Left ventricle myocardium inferior (tissue), 1 donor: Measurements from ENCODE around the gene DDX10. TPM values are rescaled to one million over a fixed set of nuclear protein-coding genes. Genes with fewer than 3 reads are reported as not detected.

Experiments used
- DNase-seq: peaks from one replicate; pipeline ENCODE4 v3.0.0-alpha.2; 2020
- H3K27ac ChIP-seq: fragments of 200-600 bp; replicated peaks from 2 replicates; pipeline ENCODE4 v1.8.0; 2021
- H3K27me3 ChIP-seq: fragments of 200-600 bp; 2 replicates; pipeline ENCODE4 v1.8.0; 2021; ENCODE audit warnings: low read depth
- H3K36me3 ChIP-seq: fragments of 200-600 bp; 2 replicates; pipeline ENCODE4 v1.8.0; 2021
- H3K4me1 ChIP-seq: fragments of 200-600 bp; 2 replicates; pipeline ENCODE4 v1.8.0; 2021
- H3K4me3 ChIP-seq: fragments of 200-600 bp; 2 replicates; pipeline ENCODE4 v1.8.0; 2021; ENCODE audit warnings: mild to moderate bottlenecking, moderate library complexity
- H3K9me3 ChIP-seq: fragments of 200-600 bp; replicated peaks from 2 replicates; pipeline ENCODE4 v1.8.0; 2021
- intact Hi-C: fragments of 100-400 bp; cut with micrococcal nuclease; formaldehyde crosslinking; loops from one replicate; pipeline ENCODE4 v1.11.0; 2022
- total RNA-seq: library from RNA; stranded (reverse); fragmentation: NEBNext Ultra II Directional; extraction: Animal tissue kit (Norgen Biotek cat#: 25700); gene quantifications from one replicate; pipeline ENCODE4 v1.2.1, GENCODE V29; 2021
- TF ChIP-seq, protein P1 (sequence below): fragments of 200-600 bp; IDR thresholded peaks from 2 replicates; pipeline ENCODE4 v1.8.0; 2021; ENCODE audit warnings: antibody characterized with exemption, mild to moderate bottlenecking, borderline replicate concordance
- donor health status: DM: no; HTN: yes; CAD: no; lungs with severe emphysema.

DDX10 gene
- total RNA-seq, 1 donor from 2014 or later, result 11.7 TPM

DNA sequence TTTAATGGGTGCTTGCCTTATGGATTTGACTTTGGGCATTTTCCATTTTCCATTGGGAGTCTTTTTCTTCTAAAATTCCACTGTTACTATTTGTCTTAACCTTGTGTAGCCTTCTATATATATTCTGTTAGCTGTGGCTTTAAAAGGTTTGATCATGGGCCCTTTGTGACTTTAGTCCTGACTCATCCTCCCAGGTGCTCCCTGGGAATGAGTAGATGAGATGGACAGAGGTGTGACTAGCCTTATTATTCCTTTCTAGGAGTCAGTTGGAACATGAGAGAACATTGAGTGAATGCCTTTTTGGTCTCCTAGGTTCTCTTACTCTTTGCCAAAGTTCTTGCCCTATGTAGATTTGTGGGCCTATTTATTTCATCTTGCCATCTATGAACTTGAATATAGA lies 39.0 kb downstream of the DDX10 start:
- Histone ChIP-seq H3K4me3 (no peak overlapping the region), H3K36me3 (peaks cover 59% of the 10 kb centered on the region), H3K27ac (no peak overlapping the region), H3K4me1 (no peaks in the 10 kb centered on the region), H3K9me3 (peaks cover 20% of the 10 kb centered on the region), H3K27me3 (no peaks in the 10 kb centered on the region)
- TF ChIP-seq, protein P1, sequence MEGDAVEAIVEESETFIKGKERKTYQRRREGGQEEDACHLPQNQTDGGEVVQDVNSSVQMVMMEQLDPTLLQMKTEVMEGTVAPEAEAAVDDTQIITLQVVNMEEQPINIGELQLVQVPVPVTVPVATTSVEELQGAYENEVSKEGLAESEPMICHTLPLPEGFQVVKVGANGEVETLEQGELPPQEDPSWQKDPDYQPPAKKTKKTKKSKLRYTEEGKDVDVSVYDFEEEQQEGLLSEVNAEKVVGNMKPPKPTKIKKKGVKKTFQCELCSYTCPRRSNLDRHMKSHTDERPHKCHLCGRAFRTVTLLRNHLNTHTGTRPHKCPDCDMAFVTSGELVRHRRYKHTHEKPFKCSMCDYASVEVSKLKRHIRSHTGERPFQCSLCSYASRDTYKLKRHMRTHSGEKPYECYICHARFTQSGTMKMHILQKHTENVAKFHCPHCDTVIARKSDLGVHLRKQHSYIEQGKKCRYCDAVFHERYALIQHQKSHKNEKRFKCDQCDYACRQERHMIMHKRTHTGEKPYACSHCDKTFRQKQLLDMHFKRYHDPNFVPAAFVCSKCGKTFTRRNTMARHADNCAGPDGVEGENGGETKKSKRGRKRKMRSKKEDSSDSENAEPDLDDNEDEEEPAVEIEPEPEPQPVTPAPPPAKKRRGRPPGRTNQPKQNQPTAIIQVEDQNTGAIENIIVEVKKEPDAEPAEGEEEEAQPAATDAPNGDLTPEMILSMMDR, result no peak
- DNase-seq, result no peak
- intact Hi-C loops, result no loop called here

DNA sequence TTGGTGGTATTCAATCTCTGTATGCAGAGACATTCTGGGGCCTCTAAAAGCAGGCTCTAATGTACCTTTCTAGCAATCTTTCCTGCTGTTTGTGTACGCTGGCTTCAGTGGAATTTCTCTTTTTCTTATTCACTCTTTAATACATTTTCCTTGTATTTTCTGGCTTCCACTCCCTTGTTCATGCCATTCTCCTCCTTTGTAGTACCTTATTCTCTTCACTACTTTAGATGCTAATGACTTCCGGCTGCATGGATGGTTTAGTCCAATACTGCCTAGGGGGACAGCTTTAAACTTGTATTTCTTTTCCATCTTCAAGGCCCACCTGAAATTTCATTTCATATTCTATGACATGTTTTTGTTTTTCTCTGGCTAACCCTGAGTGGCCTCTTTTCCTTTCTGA lies 40.2 kb downstream of the DDX10 start:
- no peak overlapping the region for H3K4me3 ChIP-seq
- DNase-seq, result no peak
- TF ChIP-seq, protein P1, result no peak
- H3K27me3 ChIP-seq, result no peaks in the 10 kb centered on the region
- H3K27ac ChIP-seq, result no peak overlapping the region
- H3K4me1 ChIP-seq, result no peaks in the 10 kb centered on the region
- H3K36me3 ChIP-seq, result peaks cover 66% of the 10 kb centered on the region
- peaks cover 24% of the 10 kb centered on the region for H3K9me3 ChIP-seq
- intact Hi-C loops, result no loop called here

DNA sequence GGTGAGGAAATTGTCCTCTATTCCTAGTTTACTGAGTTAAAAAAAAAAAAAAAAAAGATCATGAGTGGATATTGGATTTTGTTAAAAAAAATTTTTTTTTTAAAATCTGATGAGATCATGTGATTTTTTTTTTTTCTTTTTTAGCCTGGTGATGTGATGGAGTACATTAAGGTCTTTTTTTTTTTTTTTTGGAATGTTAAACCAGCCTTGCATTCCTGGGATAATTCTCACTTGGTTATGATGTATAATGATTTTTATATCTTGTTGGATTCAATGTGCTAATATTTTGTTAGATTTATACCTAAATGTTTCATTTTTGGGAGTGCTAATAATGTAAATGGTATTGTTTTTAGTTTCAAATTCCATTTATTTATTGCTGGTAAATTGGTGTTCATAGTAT lies 43.3 kb downstream of the DDX10 start:
- H3K4me3 ChIP-seq, result no peak overlapping the region
- intact Hi-C loops, result no loop called here
- TF ChIP-seq, protein P1, result no peak

DNA sequence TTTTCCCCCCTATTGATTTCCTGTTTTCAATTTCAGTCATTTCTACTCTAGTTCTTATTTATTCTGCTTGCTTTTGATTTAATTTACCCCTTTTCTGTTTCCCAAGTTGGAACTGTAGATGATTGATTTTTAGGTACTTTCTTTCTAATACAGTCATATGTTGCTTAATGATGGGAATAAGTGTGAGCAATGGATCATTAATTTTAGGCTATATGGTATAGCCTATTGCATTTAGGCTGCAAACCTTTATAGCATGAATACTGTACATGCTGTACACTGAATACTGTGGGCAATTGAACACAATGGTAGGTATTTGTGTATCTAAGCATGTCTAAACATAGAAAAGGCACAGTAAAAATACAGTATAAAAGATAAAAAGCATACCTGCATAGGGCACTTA lies 44.9 kb downstream of the DDX10 start:
- TF ChIP-seq, protein P1, result no peak
- Histone ChIP-seq H3K27me3 (no peaks in the 10 kb centered on the region), H3K4me3 (no peak overlapping the region), H3K36me3 (peaks cover 82% of the 10 kb centered on the region), H3K9me3 (peaks cover 30% of the 10 kb centered on the region), H3K4me1 (peaks cover 4% of the 10 kb centered on the region), H3K27ac (no peak overlapping the region)
- intact Hi-C loops, result no loop called here
- no peak for DNase-seq

More for the DNA sequence above, 43.3 kb downstream of the DDX10 start:
- no peak for DNase-seq
- H3K36me3 ChIP-seq, result peaks cover 89% of the 10 kb centered on the region
- peaks cover 30% of the 10 kb centered on the region for H3K9me3 ChIP-seq
- H3K27ac ChIP-seq, result no peak overlapping the region
- H3K4me1 ChIP-seq, result peaks cover 4% of the 10 kb centered on the region
- H3K27me3 ChIP-seq, result no peaks in the 10 kb centered on the region

DNA sequence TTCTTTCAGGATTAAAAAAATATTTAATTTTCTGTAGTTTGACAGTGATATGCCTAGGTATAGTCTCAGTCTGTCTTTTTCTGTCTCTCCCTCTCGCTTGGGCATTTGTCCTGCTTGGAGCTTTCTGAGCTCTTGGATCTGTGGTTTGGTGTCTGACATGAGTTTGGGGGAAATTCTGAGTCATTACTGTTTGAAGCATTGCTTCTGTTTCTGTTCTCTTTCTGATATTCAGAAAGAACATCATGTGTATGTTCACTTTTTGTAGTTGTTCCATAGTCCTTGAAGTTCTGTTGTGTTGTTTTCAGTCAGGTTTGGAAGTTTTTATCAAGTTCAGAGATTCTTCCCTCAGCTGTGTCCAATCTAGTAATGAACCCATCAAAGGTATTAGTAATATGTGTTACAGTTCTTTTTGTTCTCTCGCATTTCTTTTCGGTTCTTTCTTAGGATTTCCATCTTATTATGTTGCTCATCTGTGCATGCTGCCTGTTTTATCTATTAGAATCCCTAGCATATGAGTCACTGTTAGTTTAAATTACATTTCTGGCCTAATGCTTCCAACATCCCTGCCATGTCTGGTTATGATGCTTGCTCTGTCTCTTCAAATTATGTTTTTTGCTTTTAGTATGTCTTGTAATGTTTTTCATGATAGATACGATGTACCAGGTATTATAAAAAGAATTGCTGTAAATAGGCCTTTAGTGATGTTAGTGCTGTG lies 48.4 kb downstream of the DDX10 start:
- Histone ChIP-seq H3K9me3 (peaks cover 17% of the 10 kb centered on the region), H3K27ac (no peak overlapping the region), H3K27me3 (no peaks in the 10 kb centered on the region), H3K36me3 (peaks cover 64% of the 10 kb centered on the region), H3K4me1 (peaks cover 4% of the 10 kb centered on the region), H3K4me3 (no peak overlapping the region)
- TF ChIP-seq, protein P1, result no peak
- intact Hi-C loops, result no loop called here
- DNase-seq, result no peak
